ENCODE measurements around the gene DUSP1.

The DUSP1 gene

DNA sequence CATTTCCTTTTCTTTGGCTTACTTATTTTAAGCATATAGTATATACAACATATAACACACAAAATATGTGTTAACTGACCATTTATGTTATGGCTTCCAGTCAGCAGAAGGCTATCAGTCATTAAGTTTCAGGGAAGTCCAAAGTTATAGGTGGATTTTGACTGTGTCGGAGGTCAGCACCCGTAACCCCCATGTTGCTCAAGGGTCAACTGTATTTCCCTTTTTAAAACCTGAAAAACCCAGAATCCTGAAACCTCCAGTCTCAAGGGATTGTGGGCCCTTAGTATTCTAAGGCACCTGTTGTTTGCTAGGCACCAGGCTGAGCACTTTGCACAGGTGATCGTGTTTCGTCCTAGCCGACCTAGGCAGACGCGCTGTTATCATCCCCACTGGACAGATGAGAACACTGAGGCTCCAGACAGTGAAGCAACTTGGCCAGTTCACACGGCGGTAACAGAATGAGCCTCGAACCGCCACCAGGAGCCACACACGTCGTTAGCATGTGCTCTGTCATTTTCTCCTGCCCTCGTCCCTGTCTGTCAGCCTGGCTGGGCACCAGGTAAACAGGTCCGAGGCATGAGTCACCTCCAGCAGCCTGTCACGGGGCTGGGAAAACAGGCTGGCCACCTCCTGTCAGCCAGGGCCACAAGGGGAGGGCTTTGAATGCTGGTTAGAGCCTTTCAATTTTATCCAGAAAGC lies 39.9 kb downstream of the DUSP1 start:
- Histone ChIP-seq H2AFZ (ENCODE audit: low read length) (no peak overlapping the region), H3K9me2 (replicated peaks; ENCODE audit: low read depth, low read length) (no peaks in the 10 kb centered on the region), H3K4me2 (ENCODE audit: low read depth, low read length, poor library complexity, severe bottlenecking) (no peak overlapping the region), H3K9ac (ENCODE audit: low read depth, low read length, poor library complexity, severe bottlenecking) (no peak overlapping the region), H3K9me3 (ENCODE audit: insufficient read depth, low read depth, low read length) (no peaks in the 10 kb centered on the region), H3K27me3 (ENCODE audit: insufficient read depth, low read length, poor library complexity, severe bottlenecking) (no peaks in the 10 kb centered on the region), H3K36me3 (ENCODE audit: insufficient read depth, low read length) (no peaks in the 10 kb centered on the region), H4K20me1 (ENCODE audit: insufficient read depth, low read length, poor library complexity, severe bottlenecking) (no peaks in the 10 kb centered on the region), H3K4me1 (ENCODE audit: insufficient read depth, low read length, poor library complexity, severe bottlenecking) (no peaks in the 10 kb centered on the region), H3K79me2 (ENCODE audit: insufficient read depth, low read length) (no peaks in the 10 kb centered on the region), H3F3A (ENCODE audit: low read depth) (no peaks in the 10 kb centered on the region), H3K4me3 (ENCODE audit: low read length, poor library complexity, severe bottlenecking) (no peak overlapping the region)
- TF ChIP-seq, protein P1, sequence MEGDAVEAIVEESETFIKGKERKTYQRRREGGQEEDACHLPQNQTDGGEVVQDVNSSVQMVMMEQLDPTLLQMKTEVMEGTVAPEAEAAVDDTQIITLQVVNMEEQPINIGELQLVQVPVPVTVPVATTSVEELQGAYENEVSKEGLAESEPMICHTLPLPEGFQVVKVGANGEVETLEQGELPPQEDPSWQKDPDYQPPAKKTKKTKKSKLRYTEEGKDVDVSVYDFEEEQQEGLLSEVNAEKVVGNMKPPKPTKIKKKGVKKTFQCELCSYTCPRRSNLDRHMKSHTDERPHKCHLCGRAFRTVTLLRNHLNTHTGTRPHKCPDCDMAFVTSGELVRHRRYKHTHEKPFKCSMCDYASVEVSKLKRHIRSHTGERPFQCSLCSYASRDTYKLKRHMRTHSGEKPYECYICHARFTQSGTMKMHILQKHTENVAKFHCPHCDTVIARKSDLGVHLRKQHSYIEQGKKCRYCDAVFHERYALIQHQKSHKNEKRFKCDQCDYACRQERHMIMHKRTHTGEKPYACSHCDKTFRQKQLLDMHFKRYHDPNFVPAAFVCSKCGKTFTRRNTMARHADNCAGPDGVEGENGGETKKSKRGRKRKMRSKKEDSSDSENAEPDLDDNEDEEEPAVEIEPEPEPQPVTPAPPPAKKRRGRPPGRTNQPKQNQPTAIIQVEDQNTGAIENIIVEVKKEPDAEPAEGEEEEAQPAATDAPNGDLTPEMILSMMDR (conservative IDR thresholded peaks at IDR 0.05; ENCODE audit: low read length): no peak
- no peak for TF ChIP-seq EZH2phosphoT487 (IDR thresholded peaks at IDR 0.05; ENCODE audit: borderline replicate concordance)

DNA sequence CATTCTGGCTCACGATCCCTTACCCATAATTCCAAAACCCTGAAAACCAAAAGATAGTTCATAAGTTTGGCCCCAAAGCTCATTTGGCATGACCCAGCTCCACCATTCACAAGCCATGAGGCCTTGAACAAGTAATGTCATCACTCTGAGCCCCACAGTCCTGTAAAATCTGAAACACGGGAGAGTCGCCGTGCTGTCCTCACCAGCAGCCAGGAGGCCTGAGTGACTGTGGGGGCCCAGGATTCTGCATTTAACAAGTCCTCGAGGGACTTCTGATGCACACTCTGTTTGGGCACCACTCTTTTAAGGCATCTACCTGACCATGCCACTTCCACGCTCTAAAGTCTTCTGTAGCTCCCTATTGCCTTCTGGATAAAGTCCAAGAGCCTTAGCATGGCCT lies 40.8 kb downstream of the DUSP1 start:
- Histone ChIP-seq H3K9me2 (replicated peaks; ENCODE audit: low read depth, low read length) (no peaks in the 10 kb centered on the region), H3K9ac (ENCODE audit: low read depth, low read length, poor library complexity, severe bottlenecking) (no peak overlapping the region), H3K4me2 (ENCODE audit: low read depth, low read length, poor library complexity, severe bottlenecking) (no peak overlapping the region), H3K9me3 (ENCODE audit: insufficient read depth, low read depth, low read length) (no peaks in the 10 kb centered on the region), H2AFZ (ENCODE audit: low read length) (no peak overlapping the region), H3K27me3 (ENCODE audit: insufficient read depth, low read length, poor library complexity, severe bottlenecking) (no peaks in the 10 kb centered on the region), H4K20me1 (ENCODE audit: insufficient read depth, low read length, poor library complexity, severe bottlenecking) (no peaks in the 10 kb centered on the region), H3K4me1 (ENCODE audit: insufficient read depth, low read length, poor library complexity, severe bottlenecking) (no peaks in the 10 kb centered on the region), H3K36me3 (ENCODE audit: insufficient read depth, low read length) (no peaks in the 10 kb centered on the region), H3K4me3 (ENCODE audit: low read length, poor library complexity, severe bottlenecking) (no peak overlapping the region), H3F3A (ENCODE audit: low read depth) (no peaks in the 10 kb centered on the region), H3K79me2 (ENCODE audit: insufficient read depth, low read length) (no peaks in the 10 kb centered on the region)
- TF ChIP-seq, protein P1 (conservative IDR thresholded peaks at IDR 0.05; ENCODE audit: low read length): no peak
- no peak for TF ChIP-seq EZH2phosphoT487 (IDR thresholded peaks at IDR 0.05; ENCODE audit: borderline replicate concordance)

DNA sequence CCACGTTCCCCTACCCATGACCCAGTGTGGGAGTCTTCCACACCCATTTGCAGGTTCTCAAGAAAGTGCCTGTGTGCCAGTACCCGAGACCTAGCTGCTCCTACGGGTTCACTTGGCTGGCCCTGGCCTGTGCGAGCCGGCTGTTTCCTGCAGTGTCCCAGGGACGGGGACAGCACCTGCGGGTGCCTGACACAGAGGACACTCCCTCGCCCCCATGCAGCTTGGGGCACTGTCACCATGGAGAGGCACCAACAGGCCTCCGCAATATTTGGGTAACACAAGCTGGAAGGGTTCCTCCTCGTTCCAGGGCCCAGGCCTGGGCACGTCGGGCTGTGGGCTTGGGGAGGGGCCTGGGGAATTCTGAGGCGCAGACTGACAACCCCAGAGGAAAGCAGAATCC lies 41.4 kb downstream of the DUSP1 start:
- TF ChIP-seq, protein P1 (conservative IDR thresholded peaks at IDR 0.05; ENCODE audit: low read length): no peak
- TF ChIP-seq EZH2phosphoT487 (IDR thresholded peaks at IDR 0.05; ENCODE audit: borderline replicate concordance): no peak
- no peaks in the 10 kb centered on the region for H4K20me1 ChIP-seq (ENCODE audit: insufficient read depth, low read length, poor library complexity, severe bottlenecking)

More for the DNA sequence above, 41.4 kb downstream of the DUSP1 start:
- Histone ChIP-seq H3K4me2 (ENCODE audit: low read depth, low read length, poor library complexity, severe bottlenecking) (no peak overlapping the region), H2AFZ (ENCODE audit: low read length) (no peak overlapping the region), H3F3A (ENCODE audit: low read depth) (no peaks in the 10 kb centered on the region), H3K9ac (ENCODE audit: low read depth, low read length, poor library complexity, severe bottlenecking) (no peak overlapping the region), H3K9me3 (ENCODE audit: insufficient read depth, low read depth, low read length) (no peaks in the 10 kb centered on the region), H3K4me3 (ENCODE audit: low read length, poor library complexity, severe bottlenecking) (no peak overlapping the region), H3K9me2 (replicated peaks; ENCODE audit: low read depth, low read length) (no peaks in the 10 kb centered on the region), H3K79me2 (ENCODE audit: insufficient read depth, low read length) (no peaks in the 10 kb centered on the region), H3K4me1 (ENCODE audit: insufficient read depth, low read length, poor library complexity, severe bottlenecking) (no peaks in the 10 kb centered on the region), H3K36me3 (ENCODE audit: insufficient read depth, low read length) (no peaks in the 10 kb centered on the region), H3K27me3 (ENCODE audit: insufficient read depth, low read length, poor library complexity, severe bottlenecking) (no peaks in the 10 kb centered on the region)
